Hepatocyte (in vitro differentiated cells): Measurements from ENCODE around the gene VAV2.

Source experiments
- CTCF ChIP-seq: fragments of 200-600 bp; sonication (generic); IDR thresholded peaks from 2 replicates; pipeline ENCODE4 v1.5.1; 2016; ENCODE audit warnings: antibody characterized with exemption, mild to moderate bottlenecking; ENCODE audit not compliant: poor library complexity
- EZH2 ChIP-seq: fragments of 200-600 bp; sonication (generic); IDR thresholded peaks from 2 replicates; pipeline ENCODE4 v1.6.1; 2016; ENCODE audit warnings: antibody characterized with exemption, mild to moderate bottlenecking, borderline replicate concordance

- no peak for TF ChIP-seq CTCF
- no peak for TF ChIP-seq EZH2
These were observed 207.2 kb downstream of the VAV2 start for GRCh38 chr9:133784731-133785561.
